Kidney tubule cell (primary cell): ENCODE measurements around the gene ARHGAP26.
A peak's percentile ranks its signal among the peaks of the same experiment; 100 is the strongest.
"Not testable (repeated sequence)": the region's sequence is repeated elsewhere in the genome, so short reads cannot be mapped to it uniquely, and the experiment has no call there.

Source experiments
- DNase-seq: peaks from one replicate; pipeline ENCODE4 v3.0.0-alpha.2; 2018; ENCODE audit warnings: low spot score

Gene ARHGAP26

GRCh38 chr5:143118818-143119217, 348.6 kb downstream of the ARHGAP26 start:
- not testable (repeated sequence) for DNase-seq

GRCh38 chr5:143119291-143119769, 349.2 kb downstream of the ARHGAP26 start:
- DNase-seq, result no peak

- no peak for DNase-seq
These were observed 349.7 kb downstream of the ARHGAP26 start for GRCh38 chr5:143119881-143120341.

GRCh38 chr5:143120460-143121134, 350.4 kb downstream of the ARHGAP26 start:
- no peak for DNase-seq

GRCh38 chr5:143121135-143121475, 350.9 kb downstream of the ARHGAP26 start:
- no peak for DNase-seq

- no peak for DNase-seq
These were observed 354.4 kb downstream of the ARHGAP26 start for GRCh38 chr5:143124593-143124992.

GRCh38 chr5:143126174-143127019, 356.2 kb downstream of the ARHGAP26 start:
- no peak for DNase-seq

GRCh38 chr5:143128412-143129071, 358.4 kb downstream of the ARHGAP26 start:
- DNase-seq, result no peak

- DNase-seq, result no peak
These were observed 359.0 kb downstream of the ARHGAP26 start for GRCh38 chr5:143129203-143129602.

GRCh38 chr5:143129910-143130612, 359.9 kb downstream of the ARHGAP26 start:
- no peak for DNase-seq

GRCh38 chr5:143130613-143131305, 360.6 kb downstream of the ARHGAP26 start:
- no peak for DNase-seq

- DNase-seq, result no peak
These were observed 361.8 kb downstream of the ARHGAP26 start for GRCh38 chr5:143131972-143132371.

- no peak for DNase-seq
These were observed 362.6 kb downstream of the ARHGAP26 start for GRCh38 chr5:143132739-143133138.

GRCh38 chr5:143133721-143134120, 363.5 kb downstream of the ARHGAP26 start:
- DNase-seq, result no peak

GRCh38 chr5:143134269-143134668, 364.1 kb downstream of the ARHGAP26 start:
- DNase-seq, result peak; percentile 23

GRCh38 chr5:143134900-143135299, 364.7 kb downstream of the ARHGAP26 start:
- DNase-seq, result peak; percentile 34

- no peak for DNase-seq
These were observed 365.8 kb downstream of the ARHGAP26 start for GRCh38 chr5:143135832-143136551.

GRCh38 chr5:143138839-143139238, 368.7 kb downstream of the ARHGAP26 start:
- no peak for DNase-seq

GRCh38 chr5:143139585-143139984, 369.4 kb downstream of the ARHGAP26 start:
- DNase-seq, result no peak

GRCh38 chr5:143140492-143141203, 370.5 kb downstream of the ARHGAP26 start:
- DNase-seq, result no peak
